ENCODE results near the gene SPATA13. TPM values are rescaled to one million over a fixed set of nuclear protein-coding genes. Genes with fewer than 3 reads are reported as not detected.

SPATA13 gene
- total and polyA plus RNA-seq, 10 of the 15 experiments (the other 5 are each of a cell fraction or from before 2014, with no cell fraction given): 2.4 to 11.1 (median 10.2) TPM

DNA sequence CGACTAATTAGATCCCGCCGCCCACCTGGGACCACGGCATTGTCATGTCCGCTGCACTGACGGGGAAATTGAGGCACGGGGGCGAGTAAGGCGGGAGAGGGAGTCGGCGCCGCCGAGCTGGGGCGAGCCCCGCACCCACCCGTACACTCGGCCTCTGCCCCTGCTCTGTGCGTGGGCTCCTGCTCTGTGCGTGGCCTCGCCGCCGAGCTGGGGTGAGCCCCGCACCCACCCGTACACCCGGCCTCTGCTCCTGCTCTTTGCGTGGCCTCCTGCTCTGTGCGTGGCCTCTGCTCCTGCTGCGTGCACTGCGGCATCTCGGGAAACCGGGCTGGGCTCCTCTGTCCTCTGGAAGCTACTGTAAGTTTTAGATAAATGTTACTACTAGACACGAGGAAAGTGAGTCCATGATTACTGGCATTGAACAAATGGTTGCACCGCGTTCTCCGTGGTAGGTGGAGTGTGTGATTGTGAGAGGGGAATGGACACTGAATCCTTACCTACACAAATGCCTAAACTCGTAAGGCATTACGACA lies 148.0 kb downstream of the SPATA13 start:
- Histone ChIP-seq H3K27me3 (replicated peaks in 1 of 2; ENCODE audit: control insufficient read depth in 2 of 2, insufficient read depth in 2 of 2, low read length in 1 of 2) (no peaks in the 10 kb centered on the region), H3K9ac (ENCODE audit: control insufficient read depth, insufficient read depth, low read length) (no peak overlapping the region), H3K4me2 (ENCODE audit: control insufficient read depth, insufficient read depth) (no peak overlapping the region), H3K36me3 (ENCODE audit: control insufficient read depth in 2 of 2, insufficient read depth in 2 of 2, low read length in 1 of 2) (no peaks in the 10 kb centered on the region), H3K4me1 (ENCODE audit: control insufficient read depth, insufficient read depth, low read length) (no peaks in the 10 kb centered on the region), H4K20me1 (ENCODE audit: control insufficient read depth, insufficient read depth) (no peaks in the 10 kb centered on the region), H3K27ac (ENCODE audit: control insufficient read depth, insufficient read depth) (no peak overlapping the region), H3K79me2 (ENCODE audit: control insufficient read depth, insufficient read depth, low read length) (no peaks in the 10 kb centered on the region), H3K4me3 (no peak overlapping the region), H3K9me3 (replicated peaks; ENCODE audit: control insufficient read depth, insufficient read depth, low read length) (no peaks in the 10 kb centered on the region), H2AFZ (ENCODE audit: control insufficient read depth, low read depth, low read length) (no peak overlapping the region)
- CTCF ChIA-PET: no interaction called here
- DNase-seq (ENCODE audit: low read depth, low spot score): no peak
- POLR2A ChIA-PET: no interaction called here
- ATAC-seq: no peak
- BruUV-seq (replicated peaks): no TSS peak
- in situ Hi-C loops (cut with MboI) (no loop called here), intact Hi-C loops (cut with micrococcal nuclease; ENCODE audit: unreplicated experiment) (no loop called here)
- WGBS (ENCODE audit: insufficient coverage, insufficient replicate concordance, low lambda C conversion rate, missing lambda C conversion rate): 85% methylated on average over 37 of the region's 37 CpGs
- RAD21 ChIA-PET (ENCODE audit: unreplicated experiment): interaction anchor here (0.8 kb wide), 1 partner anchor 11 kb away, joined by 4 read pairs; no protein-coding TSS in a partner anchor
- no peak for FAIRE-seq
- SMC1A ChIA-PET (ENCODE audit: uncharacterized antibody, unreplicated experiment): no interaction called here
- no peak for TF ChIP-seq ZNF687 (IDR thresholded peaks at IDR 0.05)
- TF ChIP-seq ETV6 (conservative IDR thresholded peaks at IDR 0.05 in 1 of 2, IDR thresholded peaks at IDR 0.05 in 1 of 2; ENCODE audit: borderline replicate concordance in 1 of 2, low read depth in 1 of 2): no peak
- no peak for TF ChIP-seq TCF7 (IDR thresholded peaks at IDR 0.05; ENCODE audit: borderline replicate concordance)
- no peak for TF ChIP-seq CBX5 (IDR thresholded peaks at IDR 0.05; ENCODE audit: low read depth)
- TF ChIP-seq ZNF217 (IDR thresholded peaks at IDR 0.05): no peak
- no peak for TF ChIP-seq KLF5 (IDR thresholded peaks at IDR 0.05; ENCODE audit: partially characterized antibody)
- TF ChIP-seq, protein P1, sequence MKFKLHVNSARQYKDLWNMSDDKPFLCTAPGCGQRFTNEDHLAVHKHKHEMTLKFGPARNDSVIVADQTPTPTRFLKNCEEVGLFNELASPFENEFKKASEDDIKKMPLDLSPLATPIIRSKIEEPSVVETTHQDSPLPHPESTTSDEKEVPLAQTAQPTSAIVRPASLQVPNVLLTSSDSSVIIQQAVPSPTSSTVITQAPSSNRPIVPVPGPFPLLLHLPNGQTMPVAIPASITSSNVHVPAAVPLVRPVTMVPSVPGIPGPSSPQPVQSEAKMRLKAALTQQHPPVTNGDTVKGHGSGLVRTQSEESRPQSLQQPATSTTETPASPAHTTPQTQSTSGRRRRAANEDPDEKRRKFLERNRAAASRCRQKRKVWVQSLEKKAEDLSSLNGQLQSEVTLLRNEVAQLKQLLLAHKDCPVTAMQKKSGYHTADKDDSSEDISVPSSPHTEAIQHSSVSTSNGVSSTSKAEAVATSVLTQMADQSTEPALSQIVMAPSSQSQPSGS (IDR thresholded peaks at IDR 0.05; ENCODE audit: low read length): no peak
- no peak for TF ChIP-seq NBN (IDR thresholded peaks at IDR 0.05)
- no peak for TF ChIP-seq HDGF (IDR thresholded peaks at IDR 0.05)
- TF ChIP-seq SREBF2 (IDR thresholded peaks at IDR 0.05; ENCODE audit: low read length): no peak
- no peak for TF ChIP-seq ESRRA (IDR thresholded peaks at IDR 0.05; ENCODE audit: low read length)
- TF ChIP-seq ZBED1 (IDR thresholded peaks at IDR 0.05; ENCODE audit: borderline replicate concordance): no peak
- TF ChIP-seq E2F8 (IDR thresholded peaks at IDR 0.05; ENCODE audit: low read depth, partially characterized antibody): no peak
- no peak for TF ChIP-seq EP300 (IDR thresholded peaks at IDR 0.05; ENCODE audit: borderline replicate concordance in 1 of 2, control insufficient read depth in 1 of 2, low read depth in 2 of 2, low read length in 2 of 2)

Data from GM12878 (cell line).